HG03354 (cell line): Measurements from ENCODE around the gene KRTAP5-10.
"Not testable (repeated sequence)": the region's sequence is repeated elsewhere in the genome, so short reads cannot be mapped to it uniquely, and the experiment has no call there.

ENCODE experiments used
- ATAC-seq: cut with Tn5 transposase; IDR thresholded peaks from one replicate; pipeline ENCODE4 v1.9.1; 2021; ENCODE audit warnings: mild to moderate bottlenecking; ENCODE audit not compliant: unreplicated experiment, poor library complexity, severe bottlenecking

The KRTAP5-10 gene

GRCh38 chr11:71566626-71567599, 1.6 kb downstream of the KRTAP5-10 start:
- ATAC-seq: not testable (repeated sequence)

- not testable (repeated sequence) for ATAC-seq
Measured at GRCh38 chr11:71567633-71568032, 2.3 kb downstream of the KRTAP5-10 start.

GRCh38 chr11:71568704-71569349, 3.5 kb downstream of the KRTAP5-10 start:
- no peak for ATAC-seq

- ATAC-seq: not testable (repeated sequence)
Measured at GRCh38 chr11:71571101-71571850, 5.9 kb downstream of the KRTAP5-10 start.

GRCh38 chr11:71572811-71573210, 7.4 kb downstream of the KRTAP5-10 start:
- no peak for ATAC-seq

- no peak for ATAC-seq
Measured at GRCh38 chr11:71574418-71574817, 9.1 kb downstream of the KRTAP5-10 start.

GRCh38 chr11:71575723-71576424, 10.5 kb downstream of the KRTAP5-10 start:
- no peak for ATAC-seq

- not testable (repeated sequence) for ATAC-seq
Measured at GRCh38 chr11:71576688-71577465, 11.5 kb downstream of the KRTAP5-10 start.

GRCh38 chr11:71577469-71578004, 12.2 kb downstream of the KRTAP5-10 start:
- ATAC-seq: no peak

- ATAC-seq: not testable (repeated sequence)
Measured at GRCh38 chr11:71579513-71579912, 14.2 kb downstream of the KRTAP5-10 start.

- ATAC-seq: no peak
Measured at GRCh38 chr11:71580057-71581003, 15.0 kb downstream of the KRTAP5-10 start.

- ATAC-seq: no peak
Measured at GRCh38 chr11:71581826-71582225, 16.5 kb downstream of the KRTAP5-10 start.

GRCh38 chr11:71582309-71582895, 17.0 kb downstream of the KRTAP5-10 start, which contains the start of gene KRTAP5-11:
Gene KRTAP5-11 (minus strand): TSS chr11:71582875. CDS start chr11:71582837, 38 bp downstream.
- ATAC-seq: no peak

GRCh38 chr11:71582969-71583368, 17.6 kb downstream of the KRTAP5-10 start:
- ATAC-seq: not testable (repeated sequence)

- not testable (repeated sequence) for ATAC-seq
Measured at GRCh38 chr11:71585673-71586072, 20.3 kb downstream of the KRTAP5-10 start.

- ATAC-seq: not testable (repeated sequence)
Measured at GRCh38 chr11:71588314-71588713, 23.0 kb downstream of the KRTAP5-10 start.
